ENCODE data around the gene NEURL1.
A peak's percentile ranks its signal among the peaks of the same experiment; 100 is the strongest.
"Not testable (repeated sequence)": the region's sequence is repeated elsewhere in the genome, so short reads cannot be mapped to it uniquely, and the experiment has no call there.

The NEURL1 gene

GRCh38 chr10:103514244-103514643, 20.7 kb downstream of the NEURL1 start:
- DNase-seq = no peak

GRCh38 chr10:103517234-103518085, 24.0 kb downstream of the NEURL1 start:
- no peak for DNase-seq

- no peak for DNase-seq
Measured at GRCh38 chr10:103519798-103520197, 26.3 kb downstream of the NEURL1 start.

GRCh38 chr10:103522006-103522405, 28.5 kb downstream of the NEURL1 start:
- not testable (repeated sequence) for DNase-seq

- no peak for DNase-seq
Measured at GRCh38 chr10:103523683-103524082, 30.2 kb downstream of the NEURL1 start.

- DNase-seq = no peak
Measured at GRCh38 chr10:103525901-103526300, 32.4 kb downstream of the NEURL1 start.

- DNase-seq = not testable (repeated sequence)
Measured at GRCh38 chr10:103527476-103527875, 34.0 kb downstream of the NEURL1 start.

GRCh38 chr10:103528549-103528948, 35.0 kb downstream of the NEURL1 start:
- no peak for DNase-seq

- no peak for DNase-seq
Measured at GRCh38 chr10:103529539-103529938, 36.0 kb downstream of the NEURL1 start.

- DNase-seq = no peak
Measured at GRCh38 chr10:103533827-103534226, 40.3 kb downstream of the NEURL1 start.

- DNase-seq = no peak
Measured at GRCh38 chr10:103534621-103535498, 41.4 kb downstream of the NEURL1 start.

GRCh38 chr10:103535595-103535994, 42.1 kb downstream of the NEURL1 start:
- no peak for DNase-seq

GRCh38 chr10:103539751-103540150, 46.2 kb downstream of the NEURL1 start:
- DNase-seq = no peak

- no peak for DNase-seq
Measured at GRCh38 chr10:103540722-103541121, 47.2 kb downstream of the NEURL1 start.

- no peak for DNase-seq
Measured at GRCh38 chr10:103541616-103542015, 48.1 kb downstream of the NEURL1 start.

- peak in 6 of 14 donors; percentile 12 to 90 (median 22) for DNase-seq
Measured at GRCh38 chr10:103542764-103543616, 49.5 kb downstream of the NEURL1 start.

- DNase-seq = no peak
Measured at GRCh38 chr10:103543617-103544525, 50.4 kb downstream of the NEURL1 start.

GRCh38 chr10:103544657-103545310, 51.3 kb downstream of the NEURL1 start:
- no peak for DNase-seq

- no peak for DNase-seq
Measured at GRCh38 chr10:103545366-103545765, 51.9 kb downstream of the NEURL1 start.

- no peak for DNase-seq
Measured at GRCh38 chr10:103545771-103546281, 52.3 kb downstream of the NEURL1 start.

- no peak for DNase-seq
Measured at GRCh38 chr10:103546401-103546800, 52.9 kb downstream of the NEURL1 start.
